Mesenchymal stem cell (in vitro differentiated cells and primary cell): ENCODE measurements around the gene POLDIP2.

ENCODE experiments used
- DNase-seq: peaks from one replicate; pipeline ENCODE4 v3.0.0-alpha.2; 2013
- H2AFZ ChIP-seq: one replicate; pipeline ENCODE4 v1.6.1; 2013; ENCODE audit warnings: low read depth, mild to moderate bottlenecking, control low read depth, inconsistent platforms, low read length, moderate library complexity
- H2AK5ac ChIP-seq: 2 replicates; pipeline ENCODE4 v1.6.1; 2013; ENCODE audit warnings: low read length, moderate library complexity, mild to moderate bottlenecking, inconsistent platforms; ENCODE audit not compliant: severe bottlenecking
- H2BK120ac ChIP-seq: one replicate; pipeline ENCODE4 v1.6.1; 2013; ENCODE audit warnings: low read depth, mild to moderate bottlenecking, inconsistent platforms, low read length, moderate library complexity
- H2BK12ac ChIP-seq, 2 experiments: one replicate each; pipeline ENCODE4 v1.6.1; 2013; ENCODE audit warnings: inconsistent platforms in 2 of 2, low read length in 2 of 2, mild to moderate bottlenecking in 2 of 2, moderate library complexity in 2 of 2, control low read depth in 1 of 2
- H2BK15ac ChIP-seq: one replicate; pipeline ENCODE4 v1.6.1; 2013; ENCODE audit warnings: mild to moderate bottlenecking, low read depth, inconsistent platforms; ENCODE audit not compliant: poor library complexity, severe bottlenecking
- H2BK5ac ChIP-seq: 2 replicates; pipeline ENCODE4 v1.6.1; 2013; ENCODE audit warnings: low read depth, mild to moderate bottlenecking, low read length, control low read depth, inconsistent platforms; ENCODE audit not compliant: poor library complexity, severe bottlenecking
- H3K14ac ChIP-seq, 2 experiments: one replicate each; pipeline ENCODE4 v1.6.1; 2013; ENCODE audit warnings: inconsistent platforms in 2 of 2, low read length in 2 of 2, control low read depth in 1 of 2, mild to moderate bottlenecking in 1 of 2, moderate library complexity in 1 of 2
- H3K18ac ChIP-seq, 2 experiments: one replicate each; pipeline ENCODE4 v1.6.1; 2013; ENCODE audit warnings: inconsistent platforms in 2 of 2, low read length in 2 of 2, control low read depth in 1 of 2, low read depth in 1 of 2, mild to moderate bottlenecking in 1 of 2
- H3K23ac ChIP-seq, 2 experiments: one replicate each; pipeline ENCODE4 v1.6.1; 2013; ENCODE audit warnings: inconsistent platforms in 2 of 2, low read length in 2 of 2, mild to moderate bottlenecking in 2 of 2, moderate library complexity in 2 of 2, control low read depth in 1 of 2
- H3K27ac ChIP-seq: 2 replicates; pipeline ENCODE4 v1.5.1; 2013; ENCODE audit warnings: mild to moderate bottlenecking, moderate library complexity, low read length, control low read depth, inconsistent platforms; ENCODE audit not compliant: poor library complexity, severe bottlenecking
- H3K27me3 ChIP-seq, 2 experiments: 2 replicates each; pipeline versions ENCODE4 v1.6.1 to v1.7.0; 2013; ENCODE audit warnings: low read length in 2 of 2, mild to moderate bottlenecking in 2 of 2, moderate library complexity in 2 of 2, control low read depth in 1 of 2, inconsistent platforms in 1 of 2; ENCODE audit not compliant: control insufficient read depth in 1 of 2, insufficient read depth in 1 of 2
- H3K36me3 ChIP-seq, 2 experiments: 2 replicates each; pipeline versions ENCODE4 v1.6.1 to v1.7.0; 2013; ENCODE audit warnings: low read length in 2 of 2, control low read depth in 1 of 2, inconsistent platforms in 1 of 2, low read depth in 1 of 2, mild to moderate bottlenecking in 1 of 2; ENCODE audit not compliant: insufficient read depth in 2 of 2, control insufficient read depth in 1 of 2
- H3K4ac ChIP-seq, 2 experiments: one replicate each; pipeline ENCODE4 v1.6.1; 2013; ENCODE audit warnings: inconsistent platforms in 2 of 2, low read length in 2 of 2, mild to moderate bottlenecking in 2 of 2, moderate library complexity in 2 of 2, control low read depth in 1 of 2, low read depth in 1 of 2
- H3K4me1 ChIP-seq: 2 replicates; pipeline ENCODE4 v1.6.1; 2013; ENCODE audit warnings: low read depth, low read length, control low read depth; ENCODE audit not compliant: control insufficient read depth, insufficient read depth
- H3K4me2 ChIP-seq: 2 replicates; pipeline ENCODE4 v1.6.1; 2013; ENCODE audit warnings: low read length, mild to moderate bottlenecking, inconsistent platforms; ENCODE audit not compliant: poor library complexity, severe bottlenecking
- H3K4me3 ChIP-seq, 2 experiments: 2 replicates each; pipeline versions ENCODE4 v1.5.1 to v1.7.0; 2013; ENCODE audit warnings: low read length in 2 of 2, mild to moderate bottlenecking in 2 of 2, control low read depth in 1 of 2, low read depth in 1 of 2; ENCODE audit not compliant: insufficient read depth in 1 of 2
- H3K79me1 ChIP-seq: replicated peaks from 2 replicates; pipeline ENCODE4 v1.6.1; 2013; ENCODE audit warnings: mild to moderate bottlenecking, control low read depth, low read length, inconsistent platforms; ENCODE audit not compliant: poor library complexity, severe bottlenecking
- H3K9ac ChIP-seq: 2 replicates; pipeline ENCODE4 v1.7.0; 2013; ENCODE audit warnings: mild to moderate bottlenecking, low read length, moderate library complexity
- H3K9me3 ChIP-seq: 2 replicates; pipeline ENCODE4 v1.7.0; 2013; ENCODE audit warnings: mild to moderate bottlenecking, low read length; ENCODE audit not compliant: control insufficient read depth
- H4K8ac ChIP-seq: one replicate; pipeline ENCODE4 v1.6.1; 2013; ENCODE audit warnings: inconsistent platforms, mild to moderate bottlenecking, low read length, moderate library complexity
- H4K91ac ChIP-seq: one replicate; pipeline ENCODE4 v1.6.1; 2013; ENCODE audit warnings: mild to moderate bottlenecking, low read length, inconsistent platforms
- WGBS: methylation state at CpG from one replicate; pipeline ENCODE4 v1.1.7; 2013; ENCODE audit warnings: mixed read lengths; 5-methylcytosine and 5-hydroxymethylcytosine counted together

The POLDIP2 gene

DNA sequence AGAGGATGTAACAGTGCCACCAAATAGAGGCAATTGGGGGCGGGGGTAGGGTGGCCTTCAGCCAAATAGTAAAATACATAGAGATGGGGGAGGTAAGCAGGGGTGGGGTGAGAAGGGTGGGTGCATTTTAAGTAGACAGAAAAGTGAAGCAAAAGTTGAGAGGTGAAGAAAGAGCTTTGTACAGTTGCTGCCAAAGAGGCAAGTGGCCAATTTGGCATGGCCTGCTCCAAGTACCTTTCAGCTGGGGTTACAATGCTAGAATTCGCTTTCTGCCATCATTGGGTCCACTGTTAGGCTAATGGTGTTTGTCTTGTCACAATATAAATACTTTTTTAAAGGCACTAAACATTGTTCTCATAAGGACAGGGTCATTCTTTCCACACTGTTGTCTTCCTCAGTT, 43.5 kb downstream of the POLDIP2 start:
- H3K27ac ChIP-seq: no peak overlapping the region
- H2AFZ ChIP-seq: no peak overlapping the region
- H3K23ac ChIP-seq: no peak overlapping the region
- no peak overlapping the region for H2BK15ac ChIP-seq
- no peak for DNase-seq
- H3K4me3 ChIP-seq: no peak overlapping the region
- H4K91ac ChIP-seq: no peak overlapping the region
- 83% methylated on average over 2 of the region's 2 CpGs for WGBS
- H2AK5ac ChIP-seq: no peak overlapping the region
- H3K27me3 ChIP-seq: no peaks in the 10 kb centered on the region
- no peaks in the 10 kb centered on the region for H3K79me1 ChIP-seq
- H3K4me1 ChIP-seq: peaks cover 10% of the 10 kb centered on the region
- H3K4me2 ChIP-seq: no peak overlapping the region
- no peak overlapping the region for H3K9ac ChIP-seq
- no peak overlapping the region for H2BK5ac ChIP-seq
- no peak overlapping the region for H2BK12ac ChIP-seq
- H3K14ac ChIP-seq: no peak overlapping the region
- no peak overlapping the region for H3K4ac ChIP-seq
- no peak overlapping the region for H2BK120ac ChIP-seq
- H3K36me3 ChIP-seq: no peaks in the 10 kb centered on the region
- no peaks in the 10 kb centered on the region for H3K9me3 ChIP-seq
- no peak overlapping the region for H3K18ac ChIP-seq
- no peak overlapping the region for H4K8ac ChIP-seq

GRCh38 chr17:28306954-28307401, 50.3 kb downstream of the POLDIP2 start:
- Histone ChIP-seq H2BK120ac (no peak overlapping the region), H4K8ac (no peak overlapping the region), H3K4me3 (no peak overlapping the region), H3K23ac (no peak overlapping the region), H2BK15ac (no peak overlapping the region), H3K9ac (no peak overlapping the region), H2AK5ac (no peak overlapping the region), H3K18ac (no peak overlapping the region), H4K91ac (no peak overlapping the region), H3K27ac (no peak overlapping the region), H2BK5ac (no peak overlapping the region), H2AFZ (peak overlapping the region; percentile 8), H3K9me3 (no peaks in the 10 kb centered on the region), H3K4ac (no peak overlapping the region), H2BK12ac (no peak overlapping the region), H3K4me2 (no peak overlapping the region), H3K36me3 (no peaks in the 10 kb centered on the region), H3K27me3 (peaks cover 0 to 16% of the 10 kb centered on the region in 2 experiments), H3K4me1 (no peaks in the 10 kb centered on the region), H3K79me1 (no peaks in the 10 kb centered on the region), H3K14ac (no peak overlapping the region)
- no peak for DNase-seq
- 68% methylated on average over 38 of the region's 38 CpGs for WGBS

DNA sequence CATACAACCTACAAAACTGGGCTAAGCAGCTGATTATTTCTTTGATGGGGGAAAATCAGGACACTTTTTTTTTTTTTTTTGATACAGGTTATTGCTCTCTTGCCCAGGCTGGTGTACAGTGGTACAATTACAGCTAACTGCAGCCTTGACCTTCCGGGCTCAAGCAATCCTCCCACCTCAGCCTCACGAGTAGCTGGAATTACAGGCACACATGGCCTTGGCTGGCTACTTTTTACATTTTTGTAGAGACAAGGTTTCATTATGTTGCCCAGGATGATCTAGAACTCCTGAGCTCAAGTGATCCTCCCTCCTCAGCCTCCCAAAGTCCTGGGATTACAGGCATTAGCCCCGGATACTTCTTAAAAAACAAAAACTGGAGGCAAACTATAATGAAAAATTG, 58.9 kb downstream of the POLDIP2 start:
- Histone ChIP-seq H2AFZ (no peak overlapping the region), H4K91ac (no peak overlapping the region), H3K23ac (no peak overlapping the region), H3K36me3 (no peaks in the 10 kb centered on the region), H2BK5ac (no peak overlapping the region), H3K4ac (no peak overlapping the region), H4K8ac (no peak overlapping the region), H3K9me3 (no peaks in the 10 kb centered on the region), H2BK120ac (no peak overlapping the region), H3K14ac (no peak overlapping the region), H3K27me3 (no peaks in the 10 kb centered on the region), H3K4me1 (no peaks in the 10 kb centered on the region), H3K27ac (no peak overlapping the region), H3K18ac (no peak overlapping the region), H2AK5ac (no peak overlapping the region), H2BK12ac (no peak overlapping the region), H3K9ac (no peak overlapping the region), H3K4me2 (no peak overlapping the region), H3K79me1 (no peaks in the 10 kb centered on the region), H3K4me3 (no peak overlapping the region), H2BK15ac (no peak overlapping the region)
- WGBS: 82% methylated on average over 2 of the region's 3 CpGs
- DNase-seq: no peak
